Skeletal muscle tissue (tissue), 4 donors: ENCODE data around the gene RFTN1. TPM values are rescaled to one million over a fixed set of nuclear protein-coding genes. Genes with fewer than 3 reads are reported as not detected.
A peak's percentile ranks its signal among the peaks of the same experiment; 100 is the strongest.

Experiments used
- H3K27ac ChIP-seq: one replicate; pipeline ENCODE4 v1.7.0; 2013; ENCODE audit warnings: mild to moderate bottlenecking, low read depth, low read length, inconsistent platforms
- H3K27me3 ChIP-seq, 3 donors: one replicate each; pipeline ENCODE4 v1.7.0; 2013; ENCODE audit warnings: low read length in 3 of 3; ENCODE audit not compliant: control insufficient read depth in 3 of 3, insufficient read depth in 3 of 3
- H3K36me3 ChIP-seq, 3 donors: one replicate each; pipeline ENCODE4 v1.7.0; 2013; ENCODE audit warnings: low read length in 3 of 3; ENCODE audit not compliant: control insufficient read depth in 3 of 3, insufficient read depth in 3 of 3
- H3K4me1 ChIP-seq, 3 donors: one replicate each; pipeline ENCODE4 v1.7.0; 2013; ENCODE audit warnings: low read length in 3 of 3, mild to moderate bottlenecking in 3 of 3; ENCODE audit not compliant: control insufficient read depth in 3 of 3, insufficient read depth in 3 of 3
- H3K4me3 ChIP-seq, 3 donors: one replicate each; pipeline ENCODE4 v1.7.0; 2013; ENCODE audit warnings: low read length in 3 of 3
- H3K9ac ChIP-seq, 3 donors: one replicate each; pipeline ENCODE4 v1.7.0; 2013; ENCODE audit warnings: low read length in 3 of 3, mild to moderate bottlenecking in 3 of 3, moderate library complexity in 2 of 3, low read depth in 1 of 3
- H3K9me3 ChIP-seq, 3 donors: one replicate each; pipeline ENCODE4 v1.7.0; 2013; ENCODE audit warnings: low read length in 3 of 3; ENCODE audit not compliant: control insufficient read depth in 3 of 3
- total RNA-seq: library from RNA; depleted of rRNA; stranded (reverse); fragments of >200 nt; gene quantifications from one replicate; pipeline ENCODE4 v1.2.3, GENCODE V29; 2014
- donor health status: Osteomylitis.

Gene RFTN1
- total RNA-seq, 1 donor from 2014 or later, result 15.7 TPM

- Histone ChIP-seq H3K9me3 (no peaks in the 10 kb centered on the region), H3K27ac (no peak overlapping the region), H3K4me3 (no peak overlapping the region), H3K9ac (no peak overlapping the region), H3K36me3 (peaks cover 0 to 17% (median 11%) of the 10 kb centered on the region in 3 donors), H3K4me1 (peaks cover 3 to 11% (median 5%) of the 10 kb centered on the region in 3 donors), H3K27me3 (no peaks in the 10 kb centered on the region)
Observed at GRCh38 chr3:16429086-16429485, 84.4 kb downstream of the RFTN1 start.

- H3K27ac ChIP-seq, result no peak overlapping the region
Observed at GRCh38 chr3:16428612-16429011, 84.9 kb downstream of the RFTN1 start.

GRCh38 chr3:16427103-16427965 lies 86.2 kb downstream of the RFTN1 start:
- Histone ChIP-seq H3K4me1 (peaks cover 3 to 11% (median 5%) of the 10 kb centered on the region in 3 donors), H3K36me3 (peaks cover 0 to 7% (median 6%) of the 10 kb centered on the region in 3 donors), H3K9ac (no peak overlapping the region), H3K4me3 (no peak overlapping the region), H3K27ac (peak overlapping the region; percentile 10), H3K27me3 (no peaks in the 10 kb centered on the region), H3K9me3 (no peaks in the 10 kb centered on the region)

More at GRCh38 chr3:16428612-16429011, 84.9 kb downstream of the RFTN1 start:
- Histone ChIP-seq H3K4me1 (peaks cover 3 to 11% (median 5%) of the 10 kb centered on the region in 3 donors), H3K4me3 (no peak overlapping the region), H3K9ac (no peak overlapping the region), H3K9me3 (no peaks in the 10 kb centered on the region), H3K27me3 (no peaks in the 10 kb centered on the region), H3K36me3 (peaks cover 0 to 13% (median 9%) of the 10 kb centered on the region in 3 donors)

DNA sequence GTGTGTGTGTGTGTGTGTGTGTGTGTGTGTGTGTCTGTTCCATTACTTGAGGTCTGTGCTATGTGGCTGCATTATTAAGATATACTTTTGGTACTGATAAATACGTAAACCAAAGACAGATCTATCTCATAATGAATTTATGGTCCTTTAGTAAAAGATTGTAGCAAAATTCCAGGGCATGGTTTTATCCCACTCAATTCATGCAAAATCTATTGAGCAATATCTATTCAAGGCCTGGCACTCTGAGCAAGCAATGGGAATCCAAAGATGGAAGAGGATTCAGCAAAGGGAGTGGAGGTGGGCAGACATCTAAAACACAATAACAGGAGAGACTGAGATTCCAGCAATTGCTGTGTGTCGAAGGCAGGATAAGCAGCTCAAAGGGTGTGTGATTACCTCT lies 86.8 kb downstream of the RFTN1 start:
- peak overlapping the region; percentile 10 for H3K27ac ChIP-seq
- no peak overlapping the region for H3K9ac ChIP-seq
- H3K9me3 ChIP-seq, result no peaks in the 10 kb centered on the region
- H3K4me3 ChIP-seq, result no peak overlapping the region
- peaks cover 0 to 2% (median 0%) of the 10 kb centered on the region in 3 donors for H3K36me3 ChIP-seq
- H3K4me1 ChIP-seq, result peaks cover 3 to 11% (median 5%) of the 10 kb centered on the region in 3 donors
- no peaks in the 10 kb centered on the region for H3K27me3 ChIP-seq

DNA sequence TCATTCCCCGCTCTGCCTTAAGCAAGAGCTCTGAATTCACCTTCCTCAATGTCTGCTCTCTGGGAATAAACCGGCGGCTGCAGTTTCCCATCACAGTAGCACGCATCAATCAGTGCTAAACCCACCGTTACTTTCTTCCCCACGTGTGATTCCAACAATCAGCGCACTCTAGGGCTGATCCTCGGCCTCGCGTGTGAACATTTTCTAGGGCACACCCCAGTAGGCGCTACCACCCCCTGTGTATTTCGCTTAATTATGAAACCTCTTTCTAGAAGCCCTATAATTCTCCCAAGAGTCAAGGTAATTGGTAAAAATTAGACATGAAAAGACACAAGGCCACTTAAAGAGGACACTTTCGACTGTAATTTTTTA lies 87.5 kb downstream of the RFTN1 start:
- Histone ChIP-seq H3K27ac (no peak overlapping the region), H3K4me1 (peaks cover 3 to 11% (median 5%) of the 10 kb centered on the region in 3 donors), H3K27me3 (no peaks in the 10 kb centered on the region), H3K36me3 (peaks cover 0 to 2% (median 0%) of the 10 kb centered on the region in 3 donors), H3K9me3 (no peaks in the 10 kb centered on the region), H3K9ac (no peak overlapping the region), H3K4me3 (no peak overlapping the region)

- no peaks in the 10 kb centered on the region for H3K27me3 ChIP-seq
- H3K9me3 ChIP-seq, result no peaks in the 10 kb centered on the region
- H3K9ac ChIP-seq, result no peak overlapping the region
- H3K36me3 ChIP-seq, result peaks cover 0 to 2% (median 0%) of the 10 kb centered on the region in 3 donors
- H3K27ac ChIP-seq, result no peak overlapping the region
- H3K4me3 ChIP-seq, result no peak overlapping the region
- peaks cover 3 to 11% (median 5%) of the 10 kb centered on the region in 3 donors for H3K4me1 ChIP-seq
Observed at GRCh38 chr3:16425398-16426028, 88.0 kb downstream of the RFTN1 start.

DNA sequence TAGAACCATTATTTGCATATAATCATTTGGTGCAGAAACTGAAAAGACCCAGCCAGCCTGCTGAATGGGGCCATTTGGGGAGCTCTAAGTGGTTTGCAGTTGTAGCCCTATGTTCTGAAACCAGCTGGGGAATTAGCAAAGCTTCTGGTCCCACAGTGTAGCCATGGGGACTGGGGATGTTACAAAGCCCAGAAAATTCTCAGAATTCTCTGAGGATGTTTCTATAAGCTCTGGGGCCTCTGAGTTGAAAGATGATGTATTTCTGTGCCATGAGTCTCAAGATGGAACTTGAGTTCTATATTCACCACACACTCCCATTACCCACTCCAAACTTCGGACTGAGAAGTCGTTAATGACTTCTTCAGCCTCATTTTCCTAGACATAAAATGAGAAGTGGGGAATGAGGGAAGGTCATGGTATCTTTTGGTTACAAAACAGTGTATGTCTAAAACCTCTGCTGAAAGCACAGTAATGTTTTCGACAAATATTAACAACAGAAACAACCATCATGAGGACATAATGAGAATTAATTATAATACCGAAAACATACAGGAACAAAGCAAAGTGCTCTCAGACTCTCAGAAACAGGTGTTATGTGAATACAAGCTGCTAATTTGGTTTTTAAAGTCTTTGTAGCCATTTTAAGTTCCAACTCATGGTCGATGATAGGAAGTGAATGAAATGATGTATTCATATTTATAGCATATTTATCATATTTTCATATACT lies 89.4 kb downstream of the RFTN1 start:
- no peaks in the 10 kb centered on the region for H3K9me3 ChIP-seq
- no peak overlapping the region for H3K9ac ChIP-seq
- peaks cover 0 to 2% (median 0%) of the 10 kb centered on the region in 3 donors for H3K36me3 ChIP-seq
- H3K27me3 ChIP-seq, result no peaks in the 10 kb centered on the region
- no peak overlapping the region for H3K4me3 ChIP-seq
- no peak overlapping the region for H3K27ac ChIP-seq
- peaks cover 3 to 11% (median 5%) of the 10 kb centered on the region in 3 donors for H3K4me1 ChIP-seq

DNA sequence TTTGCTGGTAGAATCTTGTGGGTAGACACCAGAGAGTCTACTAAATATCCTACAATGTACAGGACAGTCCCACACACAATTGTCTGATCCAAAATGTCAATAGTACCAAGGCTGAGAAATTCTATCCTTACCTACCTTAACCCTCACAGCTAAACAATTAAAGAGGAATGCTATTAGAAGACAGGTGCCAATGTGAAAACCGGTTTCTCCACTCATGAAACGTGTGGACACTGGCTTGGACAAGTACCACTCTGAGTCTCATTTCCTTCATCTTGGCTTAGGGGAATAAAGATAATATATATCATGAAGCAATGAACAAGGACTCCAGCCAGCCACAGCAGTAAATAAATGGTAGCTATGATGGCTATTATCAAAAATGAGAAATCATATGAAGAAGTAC lies 90.2 kb downstream of the RFTN1 start:
- no peak overlapping the region for H3K27ac ChIP-seq
- no peaks in the 10 kb centered on the region for H3K9me3 ChIP-seq
- H3K36me3 ChIP-seq, result peaks cover 0 to 2% (median 0%) of the 10 kb centered on the region in 3 donors
- H3K27me3 ChIP-seq, result no peaks in the 10 kb centered on the region
- H3K4me1 ChIP-seq, result peaks cover 3 to 11% (median 5%) of the 10 kb centered on the region in 3 donors
- no peak overlapping the region for H3K9ac ChIP-seq
- no peak overlapping the region for H3K4me3 ChIP-seq

- no peaks in the 10 kb centered on the region for H3K27me3 ChIP-seq
- H3K36me3 ChIP-seq, result no peaks in the 10 kb centered on the region
- H3K27ac ChIP-seq, result no peak overlapping the region
- H3K9ac ChIP-seq, result no peak overlapping the region
- H3K4me3 ChIP-seq, result no peak overlapping the region
- no peaks in the 10 kb centered on the region for H3K9me3 ChIP-seq
- peaks cover 0 to 3% (median 0%) of the 10 kb centered on the region in 3 donors for H3K4me1 ChIP-seq
Observed at GRCh38 chr3:16419640-16420241, 93.8 kb downstream of the RFTN1 start.
